GM21619 (cell line): ENCODE measurements around the gene MYCBPAP.

Experiments used
- ATAC-seq: cut with Tn5 transposase; IDR thresholded peaks from one replicate; pipeline ENCODE4 v1.9.1; 2021; ENCODE audit not compliant: unreplicated experiment

The MYCBPAP gene

GRCh38 chr17:50568659-50569058 is 60.4 kb downstream of the MYCBPAP start:
- no peak for ATAC-seq

- ATAC-seq, result no peak
These were observed 61.4 kb downstream of the MYCBPAP start for GRCh38 chr17:50569592-50569991.

- no peak for ATAC-seq
These were observed 61.8 kb downstream of the MYCBPAP start for GRCh38 chr17:50570032-50570431.

- ATAC-seq, result no peak
These were observed 62.3 kb downstream of the MYCBPAP start for GRCh38 chr17:50570528-50570927.

DNA sequence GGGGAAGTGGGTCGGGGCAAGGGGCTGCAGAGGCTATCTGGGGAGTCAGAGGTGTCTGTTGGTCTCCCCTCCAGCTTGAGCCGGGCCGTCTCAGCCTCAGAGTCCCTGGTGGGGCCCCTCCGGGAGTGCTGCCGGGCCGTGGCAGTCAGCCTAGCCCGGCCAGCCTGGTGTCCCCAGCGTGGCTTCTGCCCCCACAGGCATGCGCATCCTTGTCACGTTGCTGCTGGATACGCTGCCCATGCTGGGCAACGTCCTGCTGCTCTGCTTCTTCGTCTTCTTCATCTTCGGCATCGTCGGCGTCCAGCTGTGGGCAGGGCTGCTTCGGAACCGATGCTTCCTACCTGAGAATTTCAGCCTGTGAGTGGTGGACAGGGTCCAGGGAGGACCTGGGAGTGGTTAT is 63.4 kb downstream of the MYCBPAP start:
- no peak for ATAC-seq

GRCh38 chr17:50572541-50572940 is 64.3 kb downstream of the MYCBPAP start:
- ATAC-seq, result no peak

- ATAC-seq, result no peak
These were observed 65.8 kb downstream of the MYCBPAP start for GRCh38 chr17:50573866-50574611.

- no peak for ATAC-seq
These were observed 67.5 kb downstream of the MYCBPAP start for GRCh38 chr17:50575581-50576210.

DNA sequence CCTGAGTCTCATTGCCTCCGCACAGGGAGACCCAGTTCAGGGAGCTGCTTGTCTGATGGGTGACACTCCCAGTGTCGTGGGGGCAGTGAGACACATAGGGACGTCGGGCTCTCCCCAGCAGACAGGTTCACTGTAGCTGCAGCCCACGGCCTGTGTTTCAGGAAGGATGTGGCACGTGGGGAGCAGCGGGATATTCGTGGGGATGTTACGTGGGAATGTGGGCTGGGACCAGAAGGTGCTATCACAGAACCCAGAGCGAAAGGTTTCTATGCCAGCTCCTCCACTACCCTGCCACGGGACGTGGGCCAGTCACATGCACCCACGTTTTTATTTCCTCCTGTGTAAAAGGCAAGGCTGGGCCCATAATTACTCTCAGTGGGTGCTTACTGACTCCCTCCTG is 68.6 kb downstream of the MYCBPAP start:
- no peak for ATAC-seq

- ATAC-seq, result no peak
These were observed 69.3 kb downstream of the MYCBPAP start for GRCh38 chr17:50577451-50577954.

GRCh38 chr17:50578173-50578572 is 69.9 kb downstream of the MYCBPAP start:
- no peak for ATAC-seq

DNA sequence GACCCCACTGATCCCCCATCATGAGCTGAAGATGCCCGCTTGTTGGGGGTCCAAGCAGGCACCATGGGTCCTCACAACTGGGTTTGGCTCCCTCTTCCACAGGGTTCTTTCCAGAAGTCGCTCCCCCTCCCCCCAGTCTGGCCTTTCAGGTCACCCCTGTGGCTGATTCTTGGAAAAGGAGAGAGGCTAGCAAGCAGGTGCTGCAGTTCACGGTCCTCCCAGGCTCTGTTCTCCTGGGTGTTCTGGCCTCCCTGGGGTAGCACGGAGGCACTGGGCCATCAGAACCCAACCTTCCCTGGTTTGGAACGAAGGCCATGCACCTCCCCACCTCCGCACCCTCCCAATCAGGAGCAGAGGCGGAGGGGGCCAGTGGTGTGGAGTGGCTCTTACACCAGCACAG is 71.2 kb downstream of the MYCBPAP start:
- ATAC-seq, result no peak

- ATAC-seq, result no peak
These were observed 72.4 kb downstream of the MYCBPAP start for GRCh38 chr17:50580646-50581045.
